Fibroblast of skin of right biceps (primary cell): Measurements from ENCODE around the gene MKRN3.
"Not testable (repeated sequence)": the region's sequence is repeated elsewhere in the genome, so short reads cannot be mapped to it uniquely, and the experiment has no call there.

Source experiments
- DNase-seq: peaks from one replicate; pipeline ENCODE4 v3.0.0-alpha.2; 2013

Gene MKRN3

GRCh38 chr15:23594252-23594770 is 28.8 kb downstream of the MKRN3 start:
- DNase-seq, result no peak

- DNase-seq, result no peak
These were observed 29.9 kb downstream of the MKRN3 start for GRCh38 chr15:23595368-23595767.

DNA sequence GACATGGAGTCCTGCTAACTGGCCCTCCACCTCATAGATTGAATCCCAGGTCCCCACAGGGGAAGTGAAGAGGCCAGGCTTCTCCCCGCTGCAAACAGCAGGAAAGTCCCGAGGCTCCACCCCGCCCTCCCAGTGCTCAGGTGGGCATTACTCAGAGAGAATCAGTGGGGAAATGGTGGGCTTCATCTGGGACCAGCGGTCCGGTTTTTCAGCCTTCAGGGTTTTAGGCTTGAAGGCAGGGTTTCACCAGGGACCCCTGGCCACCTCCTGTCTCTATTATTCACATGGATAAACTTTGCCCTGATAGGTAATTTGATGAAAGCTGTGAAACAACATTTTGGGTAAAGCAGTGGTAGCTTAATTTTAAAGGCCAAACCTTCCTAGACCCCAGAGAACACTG is 31.3 kb downstream of the MKRN3 start:
- DNase-seq, result no peak

DNA sequence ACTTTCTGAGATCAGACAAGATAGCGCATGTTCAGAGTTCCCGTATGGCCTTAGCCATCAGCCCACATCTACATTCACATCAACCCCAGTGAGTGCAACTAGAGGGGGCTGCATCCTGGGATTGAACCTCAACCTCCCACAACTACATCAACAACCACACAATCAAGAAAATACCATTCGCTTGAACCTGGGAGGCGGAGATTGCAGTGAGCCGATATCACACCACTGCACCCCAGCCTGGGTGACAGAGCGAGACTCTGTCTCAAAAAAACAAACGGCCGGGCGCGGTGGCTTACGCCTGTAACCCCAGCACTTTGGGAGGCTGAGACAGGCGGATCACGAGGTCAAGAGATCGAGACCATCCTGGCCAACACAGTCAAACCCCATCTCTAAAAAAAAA is 31.8 kb downstream of the MKRN3 start:
- DNase-seq, result not testable (repeated sequence)

- DNase-seq, result no peak
These were observed 33.6 kb downstream of the MKRN3 start for GRCh38 chr15:23599053-23599452.

DNA sequence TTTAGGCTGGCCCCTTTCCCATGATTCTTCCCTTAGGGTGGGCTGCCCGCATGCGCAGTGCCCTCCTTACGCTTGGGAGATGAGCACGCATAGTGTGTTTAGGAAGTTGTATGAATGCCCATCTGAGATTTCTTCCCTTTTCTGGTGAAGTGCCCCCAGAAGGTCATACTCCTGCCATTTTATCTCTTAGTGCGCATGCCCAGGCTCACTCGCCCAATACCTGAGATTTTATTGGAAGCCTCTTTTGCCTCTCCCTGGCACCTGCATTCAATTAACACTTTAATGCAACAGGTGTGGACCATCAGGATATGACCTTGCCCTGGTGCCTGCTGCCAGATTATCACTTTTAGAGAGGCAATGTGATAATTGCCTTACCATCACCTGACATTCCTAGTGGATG is 36.6 kb downstream of the MKRN3 start:
- DNase-seq, result no peak

DNA sequence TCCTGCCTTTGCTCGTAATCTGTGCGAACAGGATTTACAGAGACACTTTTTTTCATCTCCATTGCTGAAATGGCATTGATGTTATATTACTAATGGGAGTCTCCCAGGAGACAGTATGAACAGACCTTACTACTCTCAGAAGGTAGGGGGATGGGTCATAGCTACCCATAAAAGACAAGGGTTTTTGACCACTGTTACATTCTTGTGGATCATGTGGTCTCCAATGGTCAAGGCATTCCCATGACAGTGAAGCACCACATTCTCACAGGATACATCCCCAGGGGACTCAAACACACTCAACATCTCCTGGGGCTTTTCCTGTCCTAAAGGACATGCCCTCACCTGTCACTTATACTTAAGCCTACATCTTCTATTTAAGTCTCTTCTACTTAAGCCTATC is 40.8 kb downstream of the MKRN3 start:
- no peak for DNase-seq

DNA sequence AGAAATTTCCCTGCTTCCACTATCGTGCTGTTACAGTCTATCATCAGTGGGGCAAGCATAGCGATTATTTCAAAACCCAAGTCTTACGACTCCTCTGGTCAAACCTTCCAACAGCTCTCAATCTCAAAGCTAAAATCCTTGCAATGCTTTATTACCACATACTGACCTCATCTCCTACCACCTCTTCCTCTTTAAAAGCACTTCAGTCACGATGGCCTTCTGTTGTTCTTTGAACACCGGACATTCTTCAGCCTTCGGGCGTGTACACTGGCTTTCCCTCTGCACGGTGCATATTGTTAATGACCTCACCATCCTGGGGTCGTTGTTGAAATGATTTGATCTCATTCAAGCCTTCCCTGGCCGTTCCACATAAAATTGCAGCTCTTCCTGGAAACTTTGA is 51.1 kb downstream of the MKRN3 start:
- DNase-seq, result no peak
